Stimulated activated CD4-positive, alpha-beta T cell treated with anti-CD3 and anti-CD28 coated beads, TNF-alpha, amount 100 ng/mL, for 4 hours (primary cell): ENCODE measurements around the gene ZMYND8.
"Not testable (repeated sequence)": the region's sequence is repeated elsewhere in the genome, so short reads cannot be mapped to it uniquely, and the experiment has no call there.

Experiments used
- DNase-seq, 3 experiments: peaks; one replicate each; pipeline ENCODE4 v3.0.0-alpha.2; 2020; ENCODE audit warnings: low read depth in 3 of 3

ZMYND8 gene

GRCh38 chr20:47246061-47246777 lies 110.3 kb downstream of the ZMYND8 start:
- no peak for DNase-seq

- DNase-seq, result not testable (repeated sequence)
Observed at GRCh38 chr20:47245166-47245565, 111.3 kb downstream of the ZMYND8 start.

DNA sequence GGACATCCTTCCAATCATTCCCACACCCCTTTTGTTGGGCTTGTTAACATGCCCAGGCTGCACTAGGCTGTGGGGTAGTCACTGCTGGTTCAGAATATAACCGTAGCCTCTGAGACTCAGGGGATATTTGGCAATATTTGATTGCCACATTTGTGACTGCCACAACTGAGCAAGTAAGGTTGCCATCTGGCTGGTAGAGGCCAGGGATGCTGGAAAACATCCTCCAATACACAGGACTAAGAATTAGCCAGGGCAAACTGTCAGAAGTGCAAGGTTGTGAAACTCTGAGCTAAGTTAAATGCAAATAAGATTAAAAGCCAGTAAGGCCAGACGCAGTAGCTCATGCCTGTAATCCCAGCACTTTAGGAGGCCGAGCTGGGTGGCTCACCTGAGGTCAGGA lies 112.0 kb downstream of the ZMYND8 start:
- no peak for DNase-seq

DNA sequence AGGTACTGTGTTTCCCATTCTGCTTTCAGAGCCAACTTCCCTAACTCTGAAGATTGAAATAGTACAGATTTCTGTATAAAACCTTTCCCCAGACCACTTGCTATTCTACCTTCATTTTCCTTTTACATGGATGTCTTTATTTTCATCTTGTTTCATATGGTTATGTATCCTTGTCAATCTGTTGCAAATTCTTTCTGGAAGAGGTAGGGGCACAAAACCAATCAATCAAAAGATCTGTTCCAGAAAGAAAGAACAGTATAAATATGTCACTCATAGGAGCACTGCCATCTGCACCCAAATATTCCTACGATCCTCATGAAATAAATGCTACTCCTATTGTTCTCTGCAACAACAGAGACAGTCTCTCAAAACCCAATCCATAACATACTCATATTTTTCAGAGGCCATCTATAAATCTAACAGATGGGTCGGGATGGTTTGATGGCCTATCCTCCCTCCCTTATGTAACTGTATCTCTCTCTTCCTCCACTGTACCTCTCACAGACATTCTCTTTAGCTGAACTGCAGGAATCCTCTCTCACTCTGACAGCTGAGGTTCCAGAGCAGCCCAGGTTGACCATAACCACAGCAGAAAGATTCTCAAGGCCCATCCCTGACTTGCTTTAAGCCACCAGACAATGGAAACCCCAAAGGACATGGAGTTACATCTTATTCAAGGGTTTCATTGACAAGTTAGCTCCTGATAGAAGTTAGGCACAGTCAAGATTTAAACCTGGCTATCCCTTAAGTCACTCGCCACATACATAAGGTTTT lies 112.8 kb downstream of the ZMYND8 start:
- no peak for DNase-seq

DNA sequence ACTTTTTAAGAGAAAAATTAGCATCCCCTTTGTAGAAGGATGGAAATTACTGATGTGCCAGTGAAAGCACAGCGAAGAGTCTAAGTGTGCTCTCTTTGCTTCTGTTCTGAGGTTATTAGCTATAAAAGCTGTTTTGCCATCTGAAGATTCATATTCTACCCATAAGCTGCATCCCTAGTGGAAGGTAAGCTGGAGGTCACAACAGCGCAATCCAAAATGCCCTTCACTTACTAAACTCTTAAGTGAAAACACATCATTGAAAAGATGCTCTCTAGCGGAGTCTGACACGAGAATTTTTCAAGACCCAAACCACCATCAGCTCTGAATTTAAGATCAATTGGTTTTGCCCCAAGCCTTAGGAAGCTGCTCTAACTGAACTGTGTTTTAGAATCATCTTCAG lies 113.5 kb downstream of the ZMYND8 start:
- DNase-seq, result no peak

- DNase-seq, result no peak
Observed at GRCh38 chr20:47241345-47241781, 115.1 kb downstream of the ZMYND8 start.

- not testable (repeated sequence) for DNase-seq
Observed at GRCh38 chr20:47240096-47240495, 116.4 kb downstream of the ZMYND8 start.

DNA sequence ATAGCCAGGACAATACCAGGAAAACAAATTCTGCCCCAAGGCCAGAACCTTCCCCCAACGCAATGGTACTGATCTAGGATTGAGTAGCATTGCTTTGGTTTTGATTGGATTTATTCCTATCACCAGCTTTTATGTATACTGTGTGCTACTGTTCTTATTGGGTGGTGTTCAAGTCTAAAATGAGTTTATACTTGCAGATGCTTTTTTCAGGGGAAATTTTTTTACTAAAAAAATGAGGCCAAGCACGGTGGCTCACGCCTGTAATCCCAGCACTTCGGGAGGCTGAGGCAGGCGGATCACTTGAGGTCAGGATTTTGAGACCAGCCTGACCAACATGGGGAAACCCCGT lies 116.8 kb downstream of the ZMYND8 start:
- no peak for DNase-seq

- DNase-seq, result no peak
Observed at GRCh38 chr20:47238780-47239718, 117.5 kb downstream of the ZMYND8 start.

DNA sequence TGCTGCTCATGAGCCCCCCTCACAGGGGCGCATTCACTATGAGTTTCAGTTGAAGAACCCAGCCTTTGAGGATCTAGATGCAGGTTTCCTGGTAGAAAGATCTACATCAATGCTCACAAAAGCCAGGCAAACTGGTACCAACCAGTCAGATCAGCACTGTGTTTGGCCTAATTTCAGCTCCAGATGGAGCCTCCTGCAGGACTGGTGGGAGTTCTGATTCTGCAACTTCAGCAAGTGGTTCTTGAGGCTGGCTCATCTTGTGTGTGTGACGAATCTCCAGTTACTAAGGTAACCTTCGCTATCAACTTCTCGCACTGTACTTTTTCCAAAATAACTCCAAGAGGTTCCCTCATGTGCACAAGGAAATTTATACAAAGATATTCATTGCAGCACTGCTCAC lies 118.8 kb downstream of the ZMYND8 start:
- no peak for DNase-seq

- DNase-seq, result no peak
Observed at GRCh38 chr20:47236639-47236900, 119.9 kb downstream of the ZMYND8 start.

- no peak for DNase-seq
Observed at GRCh38 chr20:47235853-47236638, 120.5 kb downstream of the ZMYND8 start.

DNA sequence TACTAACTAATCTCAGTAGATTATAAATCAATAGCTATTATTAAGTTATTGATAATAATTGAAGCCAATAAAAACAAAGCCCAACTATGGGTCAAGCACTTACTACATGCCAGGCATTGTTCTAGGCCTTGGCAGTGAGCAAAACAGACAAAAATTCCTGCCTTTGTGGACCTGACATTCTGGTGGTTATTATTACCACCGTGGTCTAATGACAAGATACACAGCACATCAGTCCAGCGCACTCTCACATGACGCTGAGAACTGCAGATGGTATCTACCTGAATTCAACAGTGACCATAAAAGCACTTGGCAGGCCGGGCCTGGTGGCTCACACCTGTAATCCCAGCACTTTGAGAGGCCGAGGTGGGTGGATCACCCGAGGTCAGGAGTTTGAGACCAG lies 121.4 kb downstream of the ZMYND8 start:
- DNase-seq, result no peak

DNA sequence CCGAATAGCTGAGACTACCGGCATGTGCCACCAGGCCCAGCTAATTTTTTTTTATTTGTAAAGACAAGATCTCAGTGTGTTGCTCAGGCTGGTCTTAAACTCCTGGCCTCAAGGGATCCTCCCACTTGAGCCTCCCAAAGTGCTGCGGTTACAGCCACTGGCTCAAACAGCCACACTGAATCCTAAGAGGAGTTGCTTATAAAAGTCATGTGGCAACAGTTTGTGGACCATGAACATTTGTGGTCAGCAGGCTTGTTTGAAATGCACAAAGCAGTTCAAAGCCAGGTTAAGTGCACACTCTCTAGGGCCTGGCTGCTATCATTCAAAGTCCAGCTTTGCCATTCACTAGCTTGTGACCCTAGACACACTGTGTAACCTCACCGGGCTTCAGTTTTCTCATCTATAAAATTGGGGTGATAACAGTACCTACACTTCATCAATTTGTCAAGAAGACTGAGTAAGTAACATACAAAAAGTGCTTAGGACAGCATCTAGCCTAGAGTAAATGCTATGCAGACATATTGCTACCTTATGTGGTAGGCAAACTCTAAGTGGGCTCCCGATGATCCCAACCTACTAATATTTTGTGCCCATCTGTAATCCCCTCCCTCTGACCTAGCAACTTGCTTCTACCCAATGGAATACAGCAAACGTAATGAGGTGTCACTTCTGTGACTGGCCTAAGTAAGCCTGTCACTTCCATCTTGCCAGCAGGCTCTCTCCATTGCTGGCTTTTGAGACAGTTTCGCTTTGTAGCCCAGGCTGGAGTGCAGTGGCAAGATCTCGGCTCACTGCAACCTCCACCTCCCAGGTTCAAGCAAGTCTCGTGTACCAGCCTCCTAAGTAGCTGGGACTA lies 122.9 kb downstream of the ZMYND8 start:
- DNase-seq, result no peak

DNA sequence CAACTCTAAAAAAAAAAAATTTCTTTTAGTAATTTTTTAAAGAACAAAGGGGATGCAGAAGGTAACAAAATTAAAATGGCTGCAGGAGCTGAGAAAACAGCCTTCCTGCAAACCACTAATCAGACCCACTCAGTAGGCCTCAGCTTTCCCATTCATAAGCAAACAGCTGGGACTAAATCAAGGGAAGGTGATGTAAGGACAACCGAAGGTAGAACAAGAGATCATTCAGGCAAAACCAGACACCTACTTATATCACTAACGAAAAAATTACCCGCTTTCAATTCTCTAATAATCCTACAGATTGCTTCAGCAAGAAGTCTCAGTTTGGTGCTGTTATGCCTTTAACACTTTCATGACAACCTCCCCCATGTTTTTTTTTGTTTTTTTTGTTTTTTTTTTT lies 124.0 kb downstream of the ZMYND8 start:
- no peak for DNase-seq

GRCh38 chr20:47231382-47232039 lies 125.0 kb downstream of the ZMYND8 start:
- no peak for DNase-seq

DNA sequence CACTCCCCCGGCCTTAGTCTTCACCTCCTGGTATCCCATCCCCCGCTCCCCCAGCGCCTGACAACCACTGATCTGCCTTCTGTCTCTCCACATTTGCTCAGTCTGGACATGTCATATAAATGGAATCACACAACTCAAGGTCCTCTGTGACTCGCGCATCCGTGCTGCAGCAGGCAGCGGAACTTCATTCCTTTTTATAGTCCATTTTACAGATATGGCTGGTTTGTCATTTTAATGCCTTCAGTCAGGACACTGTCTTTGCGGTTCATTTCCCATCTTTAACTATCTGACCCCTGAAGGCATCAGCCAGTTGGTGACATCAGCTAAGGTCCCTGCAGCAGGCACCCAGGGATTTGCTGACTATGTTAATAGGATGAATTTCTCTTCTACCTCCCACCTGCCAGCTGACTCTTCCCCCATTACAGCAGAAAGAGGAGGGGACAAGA lies 125.7 kb downstream of the ZMYND8 start:
- DNase-seq, result no peak

GRCh38 chr20:47228654-47229053 lies 127.8 kb downstream of the ZMYND8 start:
- no peak for DNase-seq

DNA sequence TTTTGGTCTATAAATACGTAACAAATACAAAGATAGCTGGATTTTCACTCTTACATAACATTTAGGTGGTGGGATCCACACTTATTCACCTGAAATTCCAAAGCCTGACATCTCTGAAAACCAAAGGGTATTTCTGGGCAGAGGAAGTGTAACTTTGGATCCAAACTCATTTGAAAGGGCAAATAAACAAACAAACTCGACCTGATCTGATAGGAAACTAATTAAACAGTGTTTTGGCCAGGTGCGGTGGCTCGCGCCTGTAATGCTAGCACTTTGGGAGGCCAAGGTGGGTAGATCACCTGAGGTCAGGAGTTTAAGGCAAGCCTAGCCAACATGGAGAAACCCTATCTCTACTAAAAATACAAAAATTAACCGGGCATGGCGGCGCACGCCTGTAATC lies 128.9 kb downstream of the ZMYND8 start:
- no peak for DNase-seq

- no peak for DNase-seq
Observed at GRCh38 chr20:47227119-47227518, 129.4 kb downstream of the ZMYND8 start.
